Tibial nerve (tissue), 4 donors: ENCODE data around the gene GLIS2. TPM values are rescaled to one million over a fixed set of nuclear protein-coding genes. Genes with fewer than 3 reads are reported as not detected.
A peak's percentile ranks its signal among the peaks of the same experiment; 100 is the strongest.

Experiments used
- DNase-seq, 2 donors: peaks; one replicate each; pipeline ENCODE4 v3.0.0-alpha.2; 2019; ENCODE audit warnings: low spot score in 2 of 2
- H3K27ac ChIP-seq, 4 donors: fragments of 200-600 bp; sonication (generic) in 3 of 4; one replicate each; pipeline ENCODE4 v1.5.1; 2017 to 2019; ENCODE audit warnings: mild to moderate bottlenecking in 1 of 4
- H3K27me3 ChIP-seq, 2 donors: fragments of 200-600 bp; sonication (generic) in 1 of 2; one replicate each; pipeline versions ENCODE4 v1.5.1 to v1.6.0; 2017 to 2019
- H3K36me3 ChIP-seq, 3 donors: fragments of 200-600 bp; sonication (generic); one replicate each; pipeline ENCODE4 v1.5.1; 2018 to 2019
- H3K4me1 ChIP-seq, 4 donors: fragments of 200-600 bp; sonication (generic) in 3 of 4; one replicate each; pipeline ENCODE4 v1.5.1; 2017 to 2019
- H3K4me3 ChIP-seq, 4 donors: fragments of 200-600 bp; sonication (generic) in 3 of 4; one replicate each; pipeline ENCODE4 v1.5.1; 2017 to 2019; ENCODE audit warnings: mild to moderate bottlenecking in 1 of 4, moderate library complexity in 1 of 4
- H3K9me3 ChIP-seq, 4 donors: fragments of 200-600 bp; sonication (generic) in 3 of 4; one replicate each; pipeline ENCODE4 v1.5.1; 2017 to 2019
- CTCF ChIP-seq, 5 experiments: fragments of 200-600 bp in 3 of 5; fragments of 450-650 bp in 2 of 5; sonication (generic) in 3 of 5; IDR thresholded peaks; one replicate each; pipeline ENCODE4 v1.5.1; 2016 to 2019; ENCODE audit warnings: antibody characterized with exemption in 5 of 5, mild to moderate bottlenecking in 3 of 5, moderate library complexity in 2 of 5
- EP300 ChIP-seq, 2 donors: sonication (generic); formaldehyde crosslinking; IDR thresholded peaks; one replicate each; pipeline ENCODE4 v1.6.1; 2017; ENCODE audit warnings: antibody characterized with exemption in 2 of 2, mild to moderate bottlenecking in 1 of 2
- POLR2A ChIP-seq, 2 donors: fragments of 450-650 bp; IDR thresholded peaks; one replicate each; pipeline ENCODE4 v1.6.1; 2017; ENCODE audit warnings: antibody characterized with exemption in 2 of 2, mild to moderate bottlenecking in 2 of 2, moderate library complexity in 2 of 2
- WGBS, 2 donors: methylation state at CpG; one replicate each; pipeline ENCODE4 v1.1.5; 2018; 5-methylcytosine and 5-hydroxymethylcytosine counted together
- total RNA-seq, 4 donors: library from RNA; depleted of rRNA; stranded (reverse); fragments of >200 nt; gene quantifications; one replicate each; pipeline ENCODE4 v1.1.0, GENCODE V29; 2016

GLIS2 gene
- total RNA-seq, 4 donors from 2014 or later = 9.0 to 11.1 (median 10.8) TPM

GRCh38 chr16:4354512-4355409 lies 38.9 kb downstream of the GLIS2 start:
- no peak for TF ChIP-seq CTCF (IDR thresholded peaks at IDR 0.05)
- no peak for TF ChIP-seq EP300 (IDR thresholded peaks at IDR 0.05)
- no peak for TF ChIP-seq POLR2A (IDR thresholded peaks at IDR 0.05)
- WGBS, 2 donors = 85 to 89% methylated on average over 18 of the region's 20 CpGs
- no peak overlapping the region for H3K4me3 ChIP-seq
- peaks cover 0 to 50% (median 0%) of the 10 kb centered on the region in 3 donors for H3K36me3 ChIP-seq
- no peaks in the 10 kb centered on the region for H3K9me3 ChIP-seq
- H3K27ac ChIP-seq = no peak overlapping the region
- H3K27me3 ChIP-seq = no peaks in the 10 kb centered on the region
- peaks cover 0 to 22% (median 8%) of the 10 kb centered on the region in 4 donors for H3K4me1 ChIP-seq
- no peak for DNase-seq

- 91 to 95% methylated on average over 6 to 7 of the region's 7 CpGs for WGBS, 2 donors
- Histone ChIP-seq H3K4me3 (no peak overlapping the region), H3K27ac (no peak overlapping the region), H3K9me3 (no peaks in the 10 kb centered on the region), H3K4me1 (peaks cover 0 to 10% (median 0%) of the 10 kb centered on the region in 4 donors), H3K36me3 (peaks cover 0 to 69% (median 0%) of the 10 kb centered on the region in 3 donors), H3K27me3 (no peaks in the 10 kb centered on the region)
- no peak for DNase-seq
- TF ChIP-seq POLR2A (IDR thresholded peaks at IDR 0.05) (no peak), EP300 (IDR thresholded peaks at IDR 0.05) (no peak), CTCF (IDR thresholded peaks at IDR 0.05) (no peak)
Observed at GRCh38 chr16:4356820-4357219, 41.0 kb downstream of the GLIS2 start.

- 95 to 96% methylated on average over 3 to 10 of the region's 19 CpGs for WGBS, 2 donors
- no peak overlapping the region for H3K27ac ChIP-seq
Observed at GRCh38 chr16:4358236-4358635, 42.4 kb downstream of the GLIS2 start.

GRCh38 chr16:4358831-4359561 lies 43.1 kb downstream of the GLIS2 start:
- DNase-seq = peak; percentile 44 to 64
- Histone ChIP-seq H3K4me1 (peaks cover 0 to 9% (median 0%) of the 10 kb centered on the region in 4 donors), H3K9me3 (no peaks in the 10 kb centered on the region), H3K27ac (no peak overlapping the region), H3K27me3 (no peaks in the 10 kb centered on the region), H3K4me3 (no peak overlapping the region), H3K36me3 (peaks cover 0 to 83% (median 3%) of the 10 kb centered on the region in 3 donors)
- WGBS, 2 donors = 35 to 43% methylated on average over 15 to 16 of the region's 19 CpGs
- TF ChIP-seq CTCF (IDR thresholded peaks at IDR 0.05) (peak; percentile 85 to 99 (median 98)), POLR2A (IDR thresholded peaks at IDR 0.05) (peak in 1 of 2 donors; percentile 8), EP300 (IDR thresholded peaks at IDR 0.05) (peak in 1 of 2 donors; percentile 23)

More at GRCh38 chr16:4358236-4358635, 42.4 kb downstream of the GLIS2 start:
- Histone ChIP-seq H3K9me3 (no peaks in the 10 kb centered on the region), H3K4me1 (peaks cover 0 to 9% (median 0%) of the 10 kb centered on the region in 4 donors), H3K27me3 (no peaks in the 10 kb centered on the region), H3K36me3 (peaks cover 0 to 83% (median 0%) of the 10 kb centered on the region in 3 donors), H3K4me3 (no peak overlapping the region)
- TF ChIP-seq EP300 (IDR thresholded peaks at IDR 0.05) (no peak), CTCF (IDR thresholded peaks at IDR 0.05) (no peak), POLR2A (IDR thresholded peaks at IDR 0.05) (no peak)
- DNase-seq = no peak
